Measurements from ENCODE around the gene PMEPA1. TPM values are rescaled to one million over a fixed set of nuclear protein-coding genes. Genes with fewer than 3 reads are reported as not detected.

PMEPA1 gene
- total and polyA plus RNA-seq, 2 experiments from 2014 or later = 7.3 to 15.4 TPM

DNA sequence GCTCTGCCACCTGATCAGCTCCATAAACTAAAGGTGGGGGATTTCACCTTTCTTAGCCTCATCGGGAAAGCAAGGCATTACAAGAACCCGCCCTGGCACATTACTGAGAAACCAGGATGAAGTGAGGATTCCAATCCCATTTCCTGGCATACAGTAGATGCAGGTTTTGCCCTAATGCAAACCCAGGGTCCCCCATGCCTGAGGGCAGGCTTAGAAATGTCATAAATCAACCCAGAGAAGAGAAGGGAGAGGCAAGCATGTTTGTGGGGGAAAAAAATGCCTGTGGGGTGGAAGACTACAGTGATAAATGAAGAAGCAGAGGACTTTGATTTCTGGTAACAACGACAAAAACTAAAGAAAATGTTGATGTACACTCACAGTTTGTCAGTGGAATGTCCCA, 18.0 kb upstream of the PMEPA1 start (continued):
- TF ChIP-seq NANOG (IDR thresholded peaks at IDR 0.05; ENCODE audit: borderline replicate concordance) = no peak
- TF ChIP-seq EZH2phosphoT487 (IDR thresholded peaks at IDR 0.05; ENCODE audit: unreplicated experiment) = no peak
- no peak for TF ChIP-seq POLR2AphosphoS5 (IDR thresholded peaks at IDR 0.05; ENCODE audit: low read depth)
- TF ChIP-seq JUNB (IDR thresholded peaks at IDR 0.05; ENCODE audit: unreplicated experiment) = no peak

GRCh38 chr20:57725636-57726035, 15.8 kb upstream of the PMEPA1 start:
- DNase-seq (ENCODE audit: low spot score) (no peak), ATAC-seq (no peak)
- Histone ChIP-seq H3K4me3 (no peak overlapping the region), H3K9me2 (ENCODE audit: insufficient read depth) (no peaks in the 10 kb centered on the region), H4K20me1 (replicated peaks; ENCODE audit: insufficient read depth) (no peaks in the 10 kb centered on the region), H3K4me2 (no peak overlapping the region), H3K36me3 (ENCODE audit: insufficient read depth) (no peaks in the 10 kb centered on the region), H3F3A (replicated peaks; ENCODE audit: low read depth) (no peaks in the 10 kb centered on the region), H3K4me1 (ENCODE audit: insufficient read depth) (no peaks in the 10 kb centered on the region), H3K79me2 (replicated peaks; ENCODE audit: insufficient read depth) (no peaks in the 10 kb centered on the region), H2AFZ (no peak overlapping the region), H3K27me3 (ENCODE audit: insufficient read depth) (no peaks in the 10 kb centered on the region), H3K27ac (ENCODE audit: low read depth) (no peak overlapping the region)
- peaks cover 12% of the 10 kb centered on the region for H3K4me1 Mint-ChIP-seq
- H3K9me3 Mint-ChIP-seq = no peaks in the 10 kb centered on the region
- H3K27me3 Mint-ChIP-seq (ENCODE audit: insufficient read depth, low read depth, poor library complexity) = peaks cover 2% of the 10 kb centered on the region
- no peak overlapping the region for H3K27ac Mint-ChIP-seq
- no peaks in the 10 kb centered on the region for H3K36me3 Mint-ChIP-seq (ENCODE audit: low read depth)
- TF ChIP-seq, protein P1, sequence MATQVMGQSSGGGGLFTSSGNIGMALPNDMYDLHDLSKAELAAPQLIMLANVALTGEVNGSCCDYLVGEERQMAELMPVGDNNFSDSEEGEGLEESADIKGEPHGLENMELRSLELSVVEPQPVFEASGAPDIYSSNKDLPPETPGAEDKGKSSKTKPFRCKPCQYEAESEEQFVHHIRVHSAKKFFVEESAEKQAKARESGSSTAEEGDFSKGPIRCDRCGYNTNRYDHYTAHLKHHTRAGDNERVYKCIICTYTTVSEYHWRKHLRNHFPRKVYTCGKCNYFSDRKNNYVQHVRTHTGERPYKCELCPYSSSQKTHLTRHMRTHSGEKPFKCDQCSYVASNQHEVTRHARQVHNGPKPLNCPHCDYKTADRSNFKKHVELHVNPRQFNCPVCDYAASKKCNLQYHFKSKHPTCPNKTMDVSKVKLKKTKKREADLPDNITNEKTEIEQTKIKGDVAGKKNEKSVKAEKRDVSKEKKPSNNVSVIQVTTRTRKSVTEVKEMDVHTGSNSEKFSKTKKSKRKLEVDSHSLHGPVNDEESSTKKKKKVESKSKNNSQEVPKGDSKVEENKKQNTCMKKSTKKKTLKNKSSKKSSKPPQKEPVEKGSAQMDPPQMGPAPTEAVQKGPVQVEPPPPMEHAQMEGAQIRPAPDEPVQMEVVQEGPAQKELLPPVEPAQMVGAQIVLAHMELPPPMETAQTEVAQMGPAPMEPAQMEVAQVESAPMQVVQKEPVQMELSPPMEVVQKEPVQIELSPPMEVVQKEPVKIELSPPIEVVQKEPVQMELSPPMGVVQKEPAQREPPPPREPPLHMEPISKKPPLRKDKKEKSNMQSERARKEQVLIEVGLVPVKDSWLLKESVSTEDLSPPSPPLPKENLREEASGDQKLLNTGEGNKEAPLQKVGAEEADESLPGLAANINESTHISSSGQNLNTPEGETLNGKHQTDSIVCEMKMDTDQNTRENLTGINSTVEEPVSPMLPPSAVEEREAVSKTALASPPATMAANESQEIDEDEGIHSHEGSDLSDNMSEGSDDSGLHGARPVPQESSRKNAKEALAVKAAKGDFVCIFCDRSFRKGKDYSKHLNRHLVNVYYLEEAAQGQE (IDR thresholded peaks at IDR 0.05; ENCODE audit: unreplicated experiment) = no peak
- TF ChIP-seq EZH2phosphoT487 (IDR thresholded peaks at IDR 0.05; ENCODE audit: unreplicated experiment) = no peak
- no peak for TF ChIP-seq ZNF114 (CRISPR knock-in tag; IDR thresholded peaks at IDR 0.05)
- TF ChIP-seq POLR2AphosphoS5 (IDR thresholded peaks at IDR 0.05; ENCODE audit: low read depth) = no peak
- no peak for TF ChIP-seq ZNF331 (CRISPR knock-in tag; IDR thresholded peaks at IDR 0.05; ENCODE audit: low read depth)
- TF ChIP-seq, protein P2, sequence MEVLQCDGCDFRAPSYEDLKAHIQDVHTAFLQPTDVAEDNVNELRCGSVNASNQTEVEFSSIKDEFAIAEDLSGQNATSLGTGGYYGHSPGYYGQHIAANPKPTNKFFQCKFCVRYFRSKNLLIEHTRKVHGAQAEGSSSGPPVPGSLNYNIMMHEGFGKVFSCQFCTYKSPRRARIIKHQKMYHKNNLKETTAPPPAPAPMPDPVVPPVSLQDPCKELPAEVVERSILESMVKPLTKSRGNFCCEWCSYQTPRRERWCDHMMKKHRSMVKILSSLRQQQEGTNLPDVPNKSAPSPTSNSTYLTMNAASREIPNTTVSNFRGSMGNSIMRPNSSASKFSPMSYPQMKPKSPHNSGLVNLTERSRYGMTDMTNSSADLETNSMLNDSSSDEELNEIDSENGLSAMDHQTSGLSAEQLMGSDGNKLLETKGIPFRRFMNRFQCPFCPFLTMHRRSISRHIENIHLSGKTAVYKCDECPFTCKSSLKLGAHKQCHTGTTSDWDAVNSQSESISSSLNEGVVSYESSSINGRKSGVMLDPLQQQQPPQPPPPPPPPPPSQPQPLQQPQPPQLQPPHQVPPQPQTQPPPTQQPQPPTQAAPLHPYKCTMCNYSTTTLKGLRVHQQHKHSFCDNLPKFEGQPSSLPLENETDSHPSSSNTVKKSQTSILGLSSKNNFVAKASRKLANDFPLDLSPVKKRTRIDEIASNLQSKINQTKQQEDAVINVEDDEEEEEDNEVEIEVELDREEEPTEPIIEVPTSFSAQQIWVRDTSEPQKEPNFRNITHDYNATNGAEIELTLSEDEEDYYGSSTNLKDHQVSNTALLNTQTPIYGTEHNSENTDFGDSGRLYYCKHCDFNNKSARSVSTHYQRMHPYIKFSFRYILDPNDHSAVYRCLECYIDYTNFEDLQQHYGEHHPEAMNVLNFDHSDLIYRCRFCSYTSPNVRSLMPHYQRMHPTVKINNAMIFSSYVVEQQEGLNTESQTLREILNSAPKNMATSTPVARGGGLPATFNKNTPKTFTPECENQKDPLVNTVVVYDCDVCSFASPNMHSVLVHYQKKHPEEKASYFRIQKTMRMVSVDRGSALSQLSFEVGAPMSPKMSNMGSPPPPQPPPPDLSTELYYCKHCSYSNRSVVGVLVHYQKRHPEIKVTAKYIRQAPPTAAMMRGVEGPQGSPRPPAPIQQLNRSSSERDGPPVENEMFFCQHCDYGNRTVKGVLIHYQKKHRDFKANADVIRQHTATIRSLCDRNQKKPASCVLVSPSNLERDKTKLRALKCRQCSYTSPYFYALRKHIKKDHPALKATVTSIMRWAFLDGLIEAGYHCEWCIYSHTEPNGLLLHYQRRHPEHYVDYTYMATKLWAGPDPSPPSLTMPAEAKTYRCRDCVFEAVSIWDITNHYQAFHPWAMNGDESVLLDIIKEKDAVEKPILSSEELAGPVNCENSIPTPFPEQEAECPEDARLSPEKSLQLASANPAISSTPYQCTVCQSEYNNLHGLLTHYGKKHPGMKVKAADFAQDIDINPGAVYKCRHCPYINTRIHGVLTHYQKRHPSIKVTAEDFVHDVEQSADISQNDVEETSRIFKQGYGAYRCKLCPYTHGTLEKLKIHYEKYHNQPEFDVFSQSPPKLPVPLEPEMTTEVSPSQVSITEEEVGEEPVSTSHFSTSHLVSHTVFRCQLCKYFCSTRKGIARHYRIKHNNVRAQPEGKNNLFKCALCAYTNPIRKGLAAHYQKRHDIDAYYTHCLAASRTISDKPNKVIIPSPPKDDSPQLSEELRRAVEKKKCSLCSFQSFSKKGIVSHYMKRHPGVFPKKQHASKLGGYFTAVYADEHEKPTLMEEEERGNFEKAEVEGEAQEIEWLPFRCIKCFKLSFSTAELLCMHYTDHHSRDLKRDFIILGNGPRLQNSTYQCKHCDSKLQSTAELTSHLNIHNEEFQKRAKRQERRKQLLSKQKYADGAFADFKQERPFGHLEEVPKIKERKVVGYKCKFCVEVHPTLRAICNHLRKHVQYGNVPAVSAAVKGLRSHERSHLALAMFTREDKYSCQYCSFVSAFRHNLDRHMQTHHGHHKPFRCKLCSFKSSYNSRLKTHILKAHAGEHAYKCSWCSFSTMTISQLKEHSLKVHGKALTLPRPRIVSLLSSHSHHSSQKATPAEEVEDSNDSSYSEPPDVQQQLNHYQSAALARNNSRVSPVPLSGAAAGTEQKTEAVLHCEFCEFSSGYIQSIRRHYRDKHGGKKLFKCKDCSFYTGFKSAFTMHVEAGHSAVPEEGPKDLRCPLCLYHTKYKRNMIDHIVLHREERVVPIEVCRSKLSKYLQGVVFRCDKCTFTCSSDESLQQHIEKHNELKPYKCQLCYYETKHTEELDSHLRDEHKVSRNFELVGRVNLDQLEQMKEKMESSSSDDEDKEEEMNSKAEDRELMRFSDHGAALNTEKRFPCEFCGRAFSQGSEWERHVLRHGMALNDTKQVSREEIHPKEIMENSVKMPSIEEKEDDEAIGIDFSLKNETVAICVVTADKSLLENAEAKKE (CRISPR knock-in tag; IDR thresholded peaks at IDR 0.05) = no peak
- TF ChIP-seq CREB1 (CRISPR knock-in tag; IDR thresholded peaks at IDR 0.05; ENCODE audit: low read depth) = no peak
- no peak for TF ChIP-seq EZH2 (IDR thresholded peaks at IDR 0.05; ENCODE audit: low read depth, unreplicated experiment)
- H3K4me3 Mint-ChIP-seq = no peak overlapping the region

Data from GM23338 (cell line).